C4-2B (cell line): Measurements from ENCODE around the gene GJC1.

Source experiments
- CTCF ChIP-seq: fragments of 450-650 bp; conservative IDR thresholded peaks from 2 replicates; pipeline ENCODE4 v1.5.1; 2017; ENCODE audit warnings: mild to moderate bottlenecking
- ZFX ChIP-seq: fragments of 450-650 bp; IDR thresholded peaks from 2 replicates; pipeline ENCODE4 v1.6.1; 2017

- TF ChIP-seq CTCF = no peak
- TF ChIP-seq ZFX = no peak; the same call in 1 of the 2 replicates
These were observed at the start of gene GJC1 for GRCh38 chr17:44829523-44830358.
